Large intestine (tissue), 3 donors: ENCODE data around the gene SLFNL1. TPM values are rescaled to one million over a fixed set of nuclear protein-coding genes. Genes with fewer than 3 reads are reported as not detected.

Source experiments
- DNase-seq, 2 donors: peaks; one replicate each; pipeline versions ENCODE4 v3.0.0 to v3.0.0-alpha.2; 2013
- H3K27ac ChIP-seq: one replicate; pipeline ENCODE4 v1.5.1; 2013; ENCODE audit warnings: low read length
- H3K27me3 ChIP-seq: 2 replicates; pipeline ENCODE4 v1.6.1; 2013; ENCODE audit warnings: low read length; ENCODE audit not compliant: control insufficient read depth, insufficient read depth
- H3K36me3 ChIP-seq: 2 replicates; pipeline ENCODE4 v1.6.1; 2013; ENCODE audit warnings: low read length; ENCODE audit not compliant: control insufficient read depth, insufficient read depth
- H3K4me1 ChIP-seq: one replicate; pipeline ENCODE4 v1.6.1; 2013; ENCODE audit warnings: low read length; ENCODE audit not compliant: control insufficient read depth, insufficient read depth
- H3K4me3 ChIP-seq: one replicate; pipeline ENCODE4 v1.5.1; 2013; ENCODE audit warnings: low read length
- H3K9me3 ChIP-seq: one replicate; pipeline ENCODE4 v1.6.1; 2013; ENCODE audit warnings: mild to moderate bottlenecking, low read depth, low read length, moderate library complexity; ENCODE audit not compliant: control insufficient read depth
- WGBS: methylation state at CpG from one replicate; pipeline ENCODE4 v1.1.5; 2013; ENCODE audit warnings: low lambda C conversion rate; ENCODE audit not compliant: insufficient coverage; 5-methylcytosine and 5-hydroxymethylcytosine counted together
- polyA plus RNA-seq: library from polyadenylated mRNA; unstranded; fragments of 120-200 nt; gene quantifications from one replicate; pipeline ENCODE4 v1.2.1, GENCODE V29; 2013

The SLFNL1 gene
- polyA plus RNA-seq, 1 donor = 0.85 TPM

DNA sequence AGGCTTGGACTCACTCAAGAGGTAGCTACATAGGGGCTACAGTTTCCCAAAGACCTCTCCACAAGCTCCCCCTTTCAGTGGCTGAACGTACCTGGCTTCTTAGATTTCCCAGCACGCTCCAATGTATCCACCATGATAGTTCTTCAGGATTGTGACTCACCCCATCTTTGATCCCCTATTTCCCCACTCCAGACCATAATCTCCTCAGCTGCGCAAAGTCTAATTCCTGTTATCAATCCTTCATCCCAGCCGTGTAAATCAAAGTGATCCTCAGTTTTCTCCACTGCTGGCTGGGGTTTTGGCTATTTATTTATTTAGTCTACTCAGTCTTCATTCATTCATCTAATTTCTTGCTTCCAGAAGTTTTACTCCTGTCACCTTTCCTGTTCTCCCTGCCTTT, 55.1 kb downstream of the SLFNL1 start:
- no peaks in the 10 kb centered on the region for H3K4me1 ChIP-seq
- no peaks in the 10 kb centered on the region for H3K27me3 ChIP-seq
- H3K36me3 ChIP-seq = no peaks in the 10 kb centered on the region
- no peaks in the 10 kb centered on the region for H3K9me3 ChIP-seq
- no peak for DNase-seq
- no peak overlapping the region for H3K4me3 ChIP-seq
- no peak overlapping the region for H3K27ac ChIP-seq
- WGBS = no CpG with 5 or more reads among the region's 4 CpGs

Other genes starting within 250 kb of the SLFNL1 start
- gene KCNQ4, start 237.9 kb downstream of the SLFNL1 start, polyA plus RNA-seq = 2.2 TPM
- 4.3 TPM for gene CITED4, start 159.4 kb downstream of the SLFNL1 start, polyA plus RNA-seq
- 31.2 TPM for gene CTPS1, start 42.0 kb downstream of the SLFNL1 start, polyA plus RNA-seq
- 42.8 TPM for gene SCMH1, start 220.6 kb upstream of the SLFNL1 start, polyA plus RNA-seq